ENCODE measurements around the gene ZNF771. TPM values are rescaled to one million over a fixed set of nuclear protein-coding genes. Genes with fewer than 3 reads are reported as not detected.

ZNF771 gene
- total RNA-seq, 4 donors from 2014 or later: 5.4 to 15.7 (median 8.5) TPM

DNA sequence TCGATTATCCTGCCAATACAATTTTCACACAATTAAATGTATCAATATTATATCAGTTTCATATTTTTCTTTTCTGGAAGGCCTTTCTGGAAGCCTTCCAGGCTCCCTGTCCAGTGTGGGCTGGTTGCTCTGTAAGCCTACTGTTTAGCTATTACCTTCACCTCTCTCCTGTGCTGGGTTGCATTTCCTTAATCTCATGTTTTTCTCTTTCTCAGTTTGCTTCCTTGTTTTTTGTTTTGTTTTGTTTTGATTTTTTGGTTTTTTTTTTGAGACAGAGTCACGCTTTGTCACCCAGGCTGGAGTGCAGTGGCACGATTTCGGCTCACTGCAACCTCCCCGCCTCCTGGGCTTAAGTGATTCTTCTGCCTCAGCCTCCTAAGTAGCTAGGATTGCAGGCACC is 31.4 kb downstream of the ZNF771 start:
- Histone ChIP-seq H3K9me3 (no peaks in the 10 kb centered on the region), H3K27ac (no peak overlapping the region), H3K36me3 (peaks cover 0 to 7% (median 0%) of the 10 kb centered on the region in 3 donors), H3K4me3 (no peak overlapping the region), H3K27me3 (no peaks in the 10 kb centered on the region), H3K4me1 (peaks cover 0 to 6% (median 0%) of the 10 kb centered on the region in 4 donors)
- no peak for DNase-seq
- TF ChIP-seq, protein P1, sequence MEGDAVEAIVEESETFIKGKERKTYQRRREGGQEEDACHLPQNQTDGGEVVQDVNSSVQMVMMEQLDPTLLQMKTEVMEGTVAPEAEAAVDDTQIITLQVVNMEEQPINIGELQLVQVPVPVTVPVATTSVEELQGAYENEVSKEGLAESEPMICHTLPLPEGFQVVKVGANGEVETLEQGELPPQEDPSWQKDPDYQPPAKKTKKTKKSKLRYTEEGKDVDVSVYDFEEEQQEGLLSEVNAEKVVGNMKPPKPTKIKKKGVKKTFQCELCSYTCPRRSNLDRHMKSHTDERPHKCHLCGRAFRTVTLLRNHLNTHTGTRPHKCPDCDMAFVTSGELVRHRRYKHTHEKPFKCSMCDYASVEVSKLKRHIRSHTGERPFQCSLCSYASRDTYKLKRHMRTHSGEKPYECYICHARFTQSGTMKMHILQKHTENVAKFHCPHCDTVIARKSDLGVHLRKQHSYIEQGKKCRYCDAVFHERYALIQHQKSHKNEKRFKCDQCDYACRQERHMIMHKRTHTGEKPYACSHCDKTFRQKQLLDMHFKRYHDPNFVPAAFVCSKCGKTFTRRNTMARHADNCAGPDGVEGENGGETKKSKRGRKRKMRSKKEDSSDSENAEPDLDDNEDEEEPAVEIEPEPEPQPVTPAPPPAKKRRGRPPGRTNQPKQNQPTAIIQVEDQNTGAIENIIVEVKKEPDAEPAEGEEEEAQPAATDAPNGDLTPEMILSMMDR (IDR thresholded peaks at IDR 0.05): no peak
- no peak for TF ChIP-seq POLR2A (IDR thresholded peaks at IDR 0.05)

GRCh38 chr16:30439720-30440348 is 32.4 kb downstream of the ZNF771 start:
- DNase-seq: no peak
- TF ChIP-seq, protein P1 (IDR thresholded peaks at IDR 0.05): no peak
- TF ChIP-seq POLR2A (IDR thresholded peaks at IDR 0.05): no peak
- no peak overlapping the region for H3K27ac ChIP-seq
- H3K36me3 ChIP-seq: peaks cover 0 to 14% (median 0%) of the 10 kb centered on the region in 3 donors
- peaks cover 0 to 13% (median 7%) of the 10 kb centered on the region in 4 donors for H3K4me1 ChIP-seq
- H3K9me3 ChIP-seq: no peaks in the 10 kb centered on the region
- no peaks in the 10 kb centered on the region for H3K27me3 ChIP-seq
- no peak overlapping the region for H3K4me3 ChIP-seq

- Histone ChIP-seq H3K36me3 (peaks cover 0 to 14% (median 0%) of the 10 kb centered on the region in 3 donors), H3K27ac (no peak overlapping the region), H3K27me3 (no peaks in the 10 kb centered on the region), H3K9me3 (no peaks in the 10 kb centered on the region), H3K4me1 (peaks cover 0 to 24% (median 12%) of the 10 kb centered on the region in 4 donors), H3K4me3 (peak overlapping the region in 2 of 4 donors; percentile 80 to 94)
- DNase-seq: no peak
- TF ChIP-seq, protein P1 (IDR thresholded peaks at IDR 0.05): no peak
- TF ChIP-seq POLR2A (IDR thresholded peaks at IDR 0.05): no peak
Observed at GRCh38 chr16:30443631-30444030, 36.2 kb downstream of the ZNF771 start.

- no peaks in the 10 kb centered on the region for H3K27me3 ChIP-seq
- peak overlapping the region; percentile 71 to 94 (median 86) for H3K4me3 ChIP-seq
- TF ChIP-seq POLR2A (IDR thresholded peaks at IDR 0.05): no peak
- TF ChIP-seq, protein P1 (IDR thresholded peaks at IDR 0.05): no peak
- H3K9me3 ChIP-seq: no peaks in the 10 kb centered on the region
- no peak for DNase-seq
- peaks cover 0 to 14% (median 0%) of the 10 kb centered on the region in 3 donors for H3K36me3 ChIP-seq
- H3K4me1 ChIP-seq: peaks cover 0 to 24% (median 12%) of the 10 kb centered on the region in 4 donors
- H3K27ac ChIP-seq: peak overlapping the region; percentile 92 to 96 (median 94)
Observed at GRCh38 chr16:30444231-30445148, 37.1 kb downstream of the ZNF771 start.

- peaks cover 0 to 24% (median 12%) of the 10 kb centered on the region in 4 donors for H3K4me1 ChIP-seq
- H3K4me3 ChIP-seq: peak overlapping the region; percentile 71 to 94 (median 86)
- DNase-seq: no peak
- H3K27me3 ChIP-seq: no peaks in the 10 kb centered on the region
- H3K9me3 ChIP-seq: no peaks in the 10 kb centered on the region
- peaks cover 0 to 14% (median 0%) of the 10 kb centered on the region in 3 donors for H3K36me3 ChIP-seq
- peak overlapping the region; percentile 92 to 96 (median 94) for H3K27ac ChIP-seq
- no peak for TF ChIP-seq POLR2A (IDR thresholded peaks at IDR 0.05)
- TF ChIP-seq, protein P1 (IDR thresholded peaks at IDR 0.05): no peak
Observed at GRCh38 chr16:30445149-30445407, 37.7 kb downstream of the ZNF771 start.

All from Peyer's patch (tissue), 4 donors.